NCI-H1694 treated with DMSO at 0.1 percent for 48 hours (cell line): Measurements from ENCODE around the gene PON2.
"Not testable (repeated sequence)": the region's sequence is repeated elsewhere in the genome, so short reads cannot be mapped to it uniquely, and the experiment has no call there.

Source experiments
- DNase-seq: peaks from one replicate; lab custom pipeline; 2025; lab: John Stamatoyannopoulos, UW

PON2 gene

DNA sequence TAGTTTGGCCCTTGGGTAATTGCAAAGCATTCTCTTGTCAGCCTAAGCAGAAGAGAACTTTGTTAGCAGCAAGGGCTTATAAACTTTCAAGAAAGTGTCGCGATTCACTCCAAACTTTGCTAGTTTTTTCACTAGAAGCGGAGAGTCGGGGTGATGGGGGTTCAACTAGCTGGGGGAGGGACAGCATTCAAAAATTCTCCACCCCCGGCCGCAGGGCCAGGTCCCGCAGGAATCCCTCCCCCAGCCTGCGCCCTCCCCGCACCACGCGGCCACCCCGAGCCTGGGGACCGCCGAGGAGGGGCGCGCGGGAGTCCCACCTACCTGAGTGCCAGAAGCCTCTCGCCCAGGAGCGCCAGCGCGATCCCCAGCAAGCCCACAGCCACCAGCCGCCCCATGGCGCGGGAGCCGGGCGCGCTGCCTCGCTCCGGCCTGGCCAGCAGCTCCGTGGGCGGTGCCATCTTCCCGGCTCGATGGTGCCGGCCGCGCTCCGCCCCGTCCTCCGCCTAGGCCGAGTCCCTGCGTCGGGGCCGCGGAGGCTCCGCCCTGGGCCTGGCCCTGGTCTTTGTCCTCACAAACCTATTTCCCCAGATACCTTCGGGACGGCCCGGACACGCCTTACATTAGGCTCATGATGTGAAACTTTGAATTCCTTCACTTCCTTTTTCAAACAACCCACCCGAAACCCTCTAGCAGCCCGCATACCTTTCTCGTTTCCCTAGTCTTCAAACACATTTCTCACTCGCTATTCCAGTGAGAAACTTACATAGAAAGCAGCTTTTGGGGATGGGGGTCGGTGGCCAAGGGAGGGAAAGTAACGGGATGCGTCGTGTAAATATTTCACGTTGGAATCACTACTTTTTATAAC, at the start of gene PON2:
Gene PON2 (minus strand): TSS at position 472 of the 865 bp plus-strand sequence. CDS start 77 bp downstream, at position 395.
- DNase-seq = peak; percentile 37

DNA sequence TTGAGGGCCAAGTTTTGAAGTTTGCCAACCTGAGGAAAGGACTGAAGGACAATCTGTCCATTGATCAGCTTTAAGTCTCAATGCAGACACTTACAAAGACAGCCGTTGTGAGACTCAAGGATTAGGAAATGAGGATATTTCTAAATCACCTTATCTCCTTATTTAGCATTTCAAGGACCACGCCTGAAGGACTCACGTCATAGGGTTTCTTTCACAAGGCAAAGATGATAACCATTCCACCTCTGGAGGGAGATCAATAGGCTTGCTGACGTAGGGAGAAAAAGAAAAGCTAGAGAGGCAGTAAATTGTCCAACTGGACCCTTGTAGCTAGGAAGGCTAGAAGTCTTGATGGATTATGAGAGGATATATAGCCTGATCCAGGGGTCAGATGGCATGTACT, 47.6 kb upstream of the PON2 start:
- DNase-seq = no peak

- DNase-seq = no peak
Measured at GRCh38 chr7:95481271-95482165, 46.7 kb upstream of the PON2 start.

- DNase-seq = no peak
Measured at GRCh38 chr7:95479992-95480624, 45.3 kb upstream of the PON2 start.

DNA sequence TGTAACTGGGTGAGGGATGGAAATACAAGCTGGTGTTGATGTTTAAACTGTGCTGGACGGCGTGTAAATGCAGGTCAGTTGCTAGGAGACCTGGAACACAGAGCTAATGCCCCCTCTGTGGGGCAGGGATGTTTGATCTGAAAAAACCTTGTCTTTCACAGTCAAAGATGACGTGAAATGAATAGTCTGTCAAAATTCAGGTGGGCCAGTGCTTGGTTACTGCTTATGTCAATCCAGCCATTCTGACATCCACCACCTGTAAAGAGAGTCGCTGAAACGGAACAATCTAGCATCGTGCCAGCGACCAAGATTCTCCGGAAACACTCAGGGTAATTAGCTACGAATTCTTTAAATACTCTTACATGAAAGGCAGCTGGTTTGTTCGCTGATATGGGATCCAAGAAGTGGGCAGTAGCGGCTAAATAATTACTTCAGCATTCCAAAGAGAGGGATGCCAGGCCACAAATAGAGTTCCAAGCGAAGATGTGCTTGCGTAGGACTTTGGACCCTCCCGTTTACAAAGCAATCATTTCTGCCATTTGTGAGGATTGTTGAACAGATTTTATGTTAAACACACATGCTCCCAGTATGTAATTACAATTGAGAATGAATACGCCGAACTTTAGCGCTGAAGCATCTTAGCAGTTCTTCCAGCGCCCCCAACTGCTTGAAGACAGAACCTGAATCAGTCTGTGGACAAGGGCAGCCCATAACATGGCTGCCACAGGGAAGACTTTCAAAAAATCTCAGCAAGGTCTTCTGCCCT, 43.6 kb upstream of the PON2 start:
- no peak for DNase-seq

- DNase-seq = peak; percentile 78
Measured at GRCh38 chr7:95476904-95477594, 42.2 kb upstream of the PON2 start.

DNA sequence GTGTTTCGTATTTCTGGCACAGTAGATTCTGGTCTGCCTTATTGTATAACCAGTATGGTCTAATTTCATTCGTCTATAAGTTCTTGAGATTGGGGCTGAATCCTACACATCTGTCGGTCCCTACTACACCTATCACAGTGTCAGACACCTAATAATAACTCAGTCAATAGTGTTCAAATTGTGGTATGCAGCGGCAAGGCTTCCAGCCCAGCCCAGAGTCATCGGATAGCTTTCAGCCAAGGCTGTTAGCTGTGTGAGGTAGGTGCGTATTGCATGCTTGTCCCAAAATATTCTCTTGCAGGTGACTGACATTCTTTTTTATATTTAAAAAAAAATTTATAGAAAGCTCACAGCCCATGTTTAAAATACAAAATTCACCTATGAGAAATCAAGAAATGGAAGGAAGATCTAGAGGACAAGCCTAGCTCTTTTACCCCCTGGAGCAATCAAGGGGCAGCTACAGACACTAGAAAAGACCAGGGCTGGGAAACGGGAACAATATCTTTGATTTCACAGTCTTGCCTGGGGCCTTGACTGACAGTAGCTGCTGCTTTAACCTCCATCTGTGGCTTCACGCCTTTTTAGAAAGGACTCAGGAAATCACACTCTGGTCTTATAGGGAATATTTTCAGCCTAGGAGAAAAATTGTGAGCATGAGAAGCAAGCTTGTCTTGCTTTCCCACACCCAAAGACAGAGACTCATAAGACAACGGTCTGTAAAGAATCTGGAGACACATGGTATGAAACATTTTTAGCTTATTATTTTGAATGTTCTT, 41.4 kb upstream of the PON2 start:
- no peak for DNase-seq

DNA sequence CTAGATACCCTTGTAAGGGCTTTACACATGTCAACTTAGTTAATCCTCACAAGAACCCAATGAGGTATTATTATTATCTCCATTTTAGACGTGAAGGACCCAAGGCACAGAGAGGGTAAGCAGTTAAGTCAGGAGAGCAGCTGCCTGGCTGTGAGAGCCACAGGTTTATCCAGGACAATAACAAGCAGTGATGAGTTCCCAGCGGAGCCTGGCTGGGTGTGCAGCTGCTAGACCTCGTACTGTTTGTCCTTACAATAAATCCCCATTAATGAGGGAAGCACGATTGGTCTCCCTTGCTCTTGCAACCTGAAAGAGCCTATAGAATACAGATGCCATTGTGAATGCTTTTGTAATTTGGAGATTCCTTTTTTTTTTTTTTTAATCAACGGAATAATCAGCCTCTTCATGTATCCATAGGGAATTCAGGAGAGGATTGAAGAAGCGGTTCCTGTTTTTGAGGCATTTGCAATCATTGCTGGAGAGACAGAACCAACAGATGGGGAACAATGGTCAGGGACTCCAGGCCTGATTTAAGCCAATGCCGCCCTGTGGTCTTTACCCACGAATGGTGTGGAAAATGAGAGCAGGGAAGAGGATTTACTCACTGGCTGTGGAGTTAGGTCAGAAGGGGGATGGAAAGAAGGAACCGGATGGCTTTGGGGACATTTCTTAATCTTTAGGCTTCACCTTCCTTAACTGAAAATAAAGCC, 38.6 kb upstream of the PON2 start:
- DNase-seq = no peak

- DNase-seq = no peak
Measured at GRCh38 chr7:95472581-95473161, 37.8 kb upstream of the PON2 start.

GRCh38 chr7:95471071-95471470, 36.2 kb upstream of the PON2 start:
- DNase-seq = no peak

GRCh38 chr7:95470452-95470851, 35.6 kb upstream of the PON2 start:
- no peak for DNase-seq

GRCh38 chr7:95469848-95470247, 35.0 kb upstream of the PON2 start:
- DNase-seq = no peak

DNA sequence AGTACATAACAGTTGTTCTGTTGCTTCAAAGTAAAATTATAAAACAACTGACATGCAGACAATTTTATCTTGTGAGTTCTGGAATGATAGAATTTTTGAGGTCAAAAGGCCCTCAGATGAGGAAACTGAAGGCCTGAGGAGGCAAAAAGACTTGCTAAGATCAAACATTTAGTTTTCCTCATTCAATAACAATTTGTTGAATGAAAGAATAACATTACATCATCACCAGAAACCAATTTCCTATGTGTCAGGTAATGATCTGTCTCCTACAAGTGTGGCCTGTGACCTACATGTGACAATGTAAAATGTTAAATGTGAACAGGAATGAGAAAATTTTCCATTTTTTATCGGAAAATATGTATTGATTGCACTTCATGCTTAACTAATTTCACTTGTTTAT, 34.4 kb upstream of the PON2 start:
- DNase-seq = no peak

GRCh38 chr7:95467912-95468607, 33.2 kb upstream of the PON2 start:
- DNase-seq = no peak

GRCh38 chr7:95460653-95461052, 25.8 kb upstream of the PON2 start:
- not testable (repeated sequence) for DNase-seq

DNA sequence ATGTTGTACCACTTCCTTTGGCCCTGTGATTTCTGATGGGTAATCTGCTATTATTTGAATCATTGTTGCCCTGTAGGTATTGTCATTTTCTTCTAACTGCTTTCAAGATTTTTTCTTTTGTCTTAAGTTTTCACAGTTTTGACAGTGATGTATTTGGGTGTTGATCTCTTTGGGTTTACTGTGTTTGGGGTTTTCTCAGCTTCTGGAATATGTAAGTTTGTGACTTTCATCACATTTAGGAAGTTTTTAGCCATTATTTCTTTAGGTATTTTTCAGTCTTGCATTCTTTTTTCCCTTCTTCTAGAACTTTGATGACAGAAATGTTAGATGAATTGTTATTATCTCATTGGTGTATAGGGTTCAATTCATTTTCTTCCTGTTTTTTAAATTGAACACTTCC, 23.1 kb upstream of the PON2 start:
- no peak for DNase-seq

GRCh38 chr7:95454438-95455045, 19.7 kb upstream of the PON2 start:
- DNase-seq = no peak

- no peak for DNase-seq
Measured at GRCh38 chr7:95446618-95447017, 11.8 kb upstream of the PON2 start.
